GM10248 (cell line): ENCODE data around the gene HERC2.

Source experiments
- CTCF ChIA-PET: fragments of 300-600 bp; sonication (Branson Sonifier 250); formaldehyde crosslinking; extraction: SDS; loops from one replicate; lab custom pipeline; 2021; ENCODE audit warnings: antibody characterized with exemption; lab: Yijun Ruan, JAX
- POLR2A ChIA-PET: fragments of 350-650 bp; sonication (Branson Sonifier 250); formaldehyde crosslinking; extraction: SDS; loops from one replicate; lab custom pipeline; 2020; ENCODE audit warnings: antibody characterized with exemption; lab: Yijun Ruan, JAX
- DNase-seq: peaks from one replicate; pipeline ENCODE4 v3.0.0; 2012; ENCODE audit errors: extremely low spot score
- TF ChIP-seq, protein P1 (sequence below): IDR thresholded peaks from 2 replicates; pipeline ENCODE4 v1.5.1; 2012; ENCODE audit warnings: mild to moderate bottlenecking, low read depth; ENCODE audit errors: extremely low read depth, missing control alignments, control extremely low read depth

Gene HERC2

DNA sequence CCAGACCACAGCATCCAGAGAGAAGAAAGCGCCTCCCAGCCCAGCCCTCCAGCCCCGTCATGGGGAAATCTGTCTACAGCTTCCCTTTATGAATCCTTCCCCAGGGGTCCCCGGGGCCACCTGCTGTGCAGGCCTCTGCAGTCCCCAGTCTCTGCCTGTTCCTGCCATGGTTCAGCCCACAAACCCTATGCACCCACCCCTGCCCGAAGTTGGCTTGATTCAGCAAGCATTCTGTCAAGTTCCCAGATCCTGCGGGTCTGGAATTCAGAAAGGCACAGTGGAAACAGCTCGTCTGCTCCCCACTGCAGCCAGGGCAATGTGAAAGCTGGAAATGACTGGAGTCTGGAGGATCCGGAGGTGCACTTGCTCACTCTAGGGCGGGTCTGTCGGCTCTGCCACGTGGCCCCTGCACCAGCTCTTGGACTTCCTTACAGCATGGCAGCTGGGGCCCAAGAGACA, 220.0 kb downstream of the HERC2 start:
- ChIA-PET POLR2A (no interaction called here), CTCF (no interaction called here)
- TF ChIP-seq, protein P1, sequence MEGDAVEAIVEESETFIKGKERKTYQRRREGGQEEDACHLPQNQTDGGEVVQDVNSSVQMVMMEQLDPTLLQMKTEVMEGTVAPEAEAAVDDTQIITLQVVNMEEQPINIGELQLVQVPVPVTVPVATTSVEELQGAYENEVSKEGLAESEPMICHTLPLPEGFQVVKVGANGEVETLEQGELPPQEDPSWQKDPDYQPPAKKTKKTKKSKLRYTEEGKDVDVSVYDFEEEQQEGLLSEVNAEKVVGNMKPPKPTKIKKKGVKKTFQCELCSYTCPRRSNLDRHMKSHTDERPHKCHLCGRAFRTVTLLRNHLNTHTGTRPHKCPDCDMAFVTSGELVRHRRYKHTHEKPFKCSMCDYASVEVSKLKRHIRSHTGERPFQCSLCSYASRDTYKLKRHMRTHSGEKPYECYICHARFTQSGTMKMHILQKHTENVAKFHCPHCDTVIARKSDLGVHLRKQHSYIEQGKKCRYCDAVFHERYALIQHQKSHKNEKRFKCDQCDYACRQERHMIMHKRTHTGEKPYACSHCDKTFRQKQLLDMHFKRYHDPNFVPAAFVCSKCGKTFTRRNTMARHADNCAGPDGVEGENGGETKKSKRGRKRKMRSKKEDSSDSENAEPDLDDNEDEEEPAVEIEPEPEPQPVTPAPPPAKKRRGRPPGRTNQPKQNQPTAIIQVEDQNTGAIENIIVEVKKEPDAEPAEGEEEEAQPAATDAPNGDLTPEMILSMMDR, result no peak
- no peak for DNase-seq

DNA sequence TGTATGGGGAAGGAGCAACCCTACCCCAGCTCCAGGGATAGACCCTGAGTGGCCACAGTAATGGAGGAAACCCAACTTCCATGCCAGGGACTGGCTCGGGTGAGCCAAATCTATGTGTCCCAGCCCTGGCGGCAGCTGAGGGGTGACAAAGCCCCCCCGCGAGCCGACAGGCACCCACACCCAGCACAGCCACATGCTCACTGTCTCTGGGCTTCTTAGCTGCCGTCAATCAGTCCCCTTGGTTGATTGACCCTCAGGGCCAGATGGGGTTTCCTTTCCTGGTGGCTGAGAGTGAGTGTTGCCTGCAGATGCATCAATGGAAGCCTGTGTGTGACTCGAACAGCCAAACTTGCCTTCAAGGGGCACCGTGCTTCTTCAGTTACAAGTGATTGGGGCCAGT, 220.8 kb downstream of the HERC2 start:
- POLR2A ChIA-PET, result no interaction called here
- DNase-seq, result no peak
- TF ChIP-seq, protein P1, result no peak
- CTCF ChIA-PET, result no interaction called here

DNA sequence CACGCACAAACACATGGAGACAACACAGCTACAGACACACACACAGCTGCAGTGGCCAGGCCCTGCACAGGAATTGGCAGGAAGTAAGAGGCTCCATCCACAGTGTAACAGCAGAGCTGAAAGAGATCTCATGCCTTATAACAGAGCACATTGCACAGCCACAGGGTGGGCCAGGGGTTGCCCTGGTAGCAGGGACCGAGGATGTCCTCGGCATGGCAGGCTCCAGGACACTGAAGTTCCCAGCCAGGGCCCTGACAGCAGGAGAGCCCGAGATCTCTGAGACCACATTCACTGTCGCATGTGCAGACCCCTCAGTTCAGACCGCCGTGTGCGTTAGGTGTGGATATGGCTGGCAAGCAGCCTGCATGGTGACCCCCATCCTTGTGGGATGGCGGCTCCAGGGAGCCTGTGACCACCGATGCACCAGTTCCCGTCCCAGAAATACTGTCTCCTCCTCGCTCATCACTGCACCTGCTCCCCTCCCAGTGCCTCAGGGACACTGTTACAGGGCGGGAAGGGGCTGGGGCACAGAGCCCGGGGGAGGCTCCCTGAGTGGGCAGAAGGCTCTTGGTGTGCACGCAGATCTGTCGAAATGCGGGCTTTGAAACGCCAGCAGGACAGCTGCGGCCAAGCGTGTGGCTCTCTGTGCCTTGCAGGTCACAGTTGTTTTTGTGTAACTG, 221.3 kb downstream of the HERC2 start:
- ChIA-PET CTCF (no interaction called here), POLR2A (no interaction called here)
- TF ChIP-seq, protein P1, result no peak
- DNase-seq, result no peak

- TF ChIP-seq, protein P1, result no peak
- DNase-seq, result no peak
- CTCF ChIA-PET, result interaction anchor here (1.2 to 2.0 kb wide), 2 partner anchors 14 to 15 kb away, joined by 4 to 5 read pairs; no protein-coding TSS in a partner anchor
- POLR2A ChIA-PET, result no interaction called here
Measured at GRCh38 chr15:28099555-28100140, 222.3 kb downstream of the HERC2 start.

- POLR2A ChIA-PET, result no interaction called here
- CTCF ChIA-PET, result interaction anchor here (1.2 to 2.0 kb wide), 2 partner anchors 14 to 15 kb away, joined by 4 to 5 read pairs; no protein-coding TSS in a partner anchor
- TF ChIP-seq, protein P1, result no peak
- no peak for DNase-seq
Measured at GRCh38 chr15:28098766-28099554, 223.0 kb downstream of the HERC2 start, which contains the start of gene OCA2. TSS of gene OCA2 (minus strand) at chr15:28099315. CDS start at chr15:28081874, 17,441 bp downstream.

- POLR2A ChIA-PET, result no interaction called here
- DNase-seq, result no peak
- TF ChIP-seq, protein P1, result no peak
- CTCF ChIA-PET, result interaction anchor here (2.0 kb wide), 1 partner anchor 13 kb away, joined by 5 read pairs; no protein-coding TSS in a partner anchor
Measured at GRCh38 chr15:28098360-28098765, 223.6 kb downstream of the HERC2 start.
